OCI-LY3 (cell line): Measurements from ENCODE around the gene PFN1.

Experiments used
- EZH2phosphoT487 ChIP-seq: fragments of 200-600 bp; shearing (Covaris generic); IDR thresholded peaks from 2 replicates; pipeline ENCODE4 v1.6.1; 2018; ENCODE audit warnings: antibody characterized with exemption, mixed run types, low read depth
- TF ChIP-seq, protein P1 (sequence below): fragments of 200-600, 300-600 bp; sonication (generic); IDR thresholded peaks from 2 replicates; pipeline ENCODE4 v1.5.1; 2014; ENCODE audit warnings: antibody characterized with exemption, low read length, low read depth

- TF ChIP-seq, protein P1, sequence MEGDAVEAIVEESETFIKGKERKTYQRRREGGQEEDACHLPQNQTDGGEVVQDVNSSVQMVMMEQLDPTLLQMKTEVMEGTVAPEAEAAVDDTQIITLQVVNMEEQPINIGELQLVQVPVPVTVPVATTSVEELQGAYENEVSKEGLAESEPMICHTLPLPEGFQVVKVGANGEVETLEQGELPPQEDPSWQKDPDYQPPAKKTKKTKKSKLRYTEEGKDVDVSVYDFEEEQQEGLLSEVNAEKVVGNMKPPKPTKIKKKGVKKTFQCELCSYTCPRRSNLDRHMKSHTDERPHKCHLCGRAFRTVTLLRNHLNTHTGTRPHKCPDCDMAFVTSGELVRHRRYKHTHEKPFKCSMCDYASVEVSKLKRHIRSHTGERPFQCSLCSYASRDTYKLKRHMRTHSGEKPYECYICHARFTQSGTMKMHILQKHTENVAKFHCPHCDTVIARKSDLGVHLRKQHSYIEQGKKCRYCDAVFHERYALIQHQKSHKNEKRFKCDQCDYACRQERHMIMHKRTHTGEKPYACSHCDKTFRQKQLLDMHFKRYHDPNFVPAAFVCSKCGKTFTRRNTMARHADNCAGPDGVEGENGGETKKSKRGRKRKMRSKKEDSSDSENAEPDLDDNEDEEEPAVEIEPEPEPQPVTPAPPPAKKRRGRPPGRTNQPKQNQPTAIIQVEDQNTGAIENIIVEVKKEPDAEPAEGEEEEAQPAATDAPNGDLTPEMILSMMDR, result no peak
- TF ChIP-seq EZH2phosphoT487, result no peak
Observed at GRCh38 chr17:4898927-4899326, 49.4 kb downstream of the PFN1 start.
